Dermis microvascular lymphatic vessel endothelial cell (primary cell): ENCODE results near the gene MRRF. TPM values are rescaled to one million over a fixed set of nuclear protein-coding genes. Genes with fewer than 3 reads are reported as not detected.
A peak's percentile ranks its signal among the peaks of the same experiment; 100 is the strongest.

Source experiments
- DNase-seq, 2 donors: peaks; one replicate each; pipeline versions ENCODE4 v3.0.0 to v3.0.0-alpha.2; 2010; ENCODE audit warnings: low read depth in 2 of 2
- total RNA-seq: library from RNA; depleted of rRNA; stranded (reverse); fragments of >200 nt; gene quantifications from 2 replicates; pipeline ENCODE4 v1.2.1, GENCODE V29; 2014

The MRRF gene, protein sequence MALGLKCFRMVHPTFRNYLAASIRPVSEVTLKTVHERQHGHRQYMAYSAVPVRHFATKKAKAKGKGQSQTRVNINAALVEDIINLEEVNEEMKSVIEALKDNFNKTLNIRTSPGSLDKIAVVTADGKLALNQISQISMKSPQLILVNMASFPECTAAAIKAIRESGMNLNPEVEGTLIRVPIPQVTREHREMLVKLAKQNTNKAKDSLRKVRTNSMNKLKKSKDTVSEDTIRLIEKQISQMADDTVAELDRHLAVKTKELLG
- total RNA-seq, result 29.8 and 34.1 TPM in 2 replicates

DNA sequence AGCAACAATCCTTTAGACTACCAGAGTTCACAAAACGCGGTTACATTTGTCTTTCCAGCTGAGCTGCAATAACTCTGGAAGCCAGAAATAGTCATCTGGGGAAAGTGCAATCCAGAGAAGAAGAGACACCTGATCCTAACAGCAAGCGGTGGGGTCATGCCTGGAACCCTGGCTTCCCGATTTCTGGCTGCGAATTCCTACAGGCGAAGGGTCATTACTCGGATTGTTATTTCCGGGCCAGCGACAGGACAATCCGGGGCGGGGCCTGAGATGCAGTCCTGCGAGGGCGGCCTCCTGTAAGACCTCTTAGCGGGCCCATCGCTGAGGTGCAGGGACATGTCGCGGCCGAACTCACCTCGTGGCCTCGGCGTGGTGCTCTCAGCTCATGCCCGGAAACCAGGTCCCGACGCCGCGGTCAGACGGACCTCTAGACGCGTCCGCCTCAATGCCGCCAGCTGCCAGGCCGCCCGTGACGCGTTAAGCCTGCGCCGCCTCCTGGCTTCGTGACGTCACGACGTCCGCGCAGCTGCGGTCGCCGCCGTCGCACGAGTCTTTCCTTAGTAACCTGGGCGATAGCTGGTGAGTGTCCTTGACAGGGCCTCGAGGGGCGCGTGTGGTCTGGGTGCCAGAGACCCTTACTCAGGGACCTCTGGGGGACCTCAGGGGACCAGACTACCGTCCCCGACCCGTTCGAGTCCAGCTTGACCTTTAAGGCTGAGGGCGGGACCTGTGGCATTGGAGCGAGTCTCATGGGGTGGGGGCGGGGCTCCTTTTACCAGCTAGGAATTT is at the start of gene MRRF, which contains the start of gene RBM18:
MRRF (plus strand) TSS at position 523 of the 789 bp plus-strand sequence. CDS start 6,010 bp downstream, outside the sequence.
RBM18 (minus strand) TSS at position 481 of the 789 bp plus-strand sequence. CDS start 3,348 bp downstream, outside the sequence.
- DNase-seq, result peak; percentile 86 to 95

DNA sequence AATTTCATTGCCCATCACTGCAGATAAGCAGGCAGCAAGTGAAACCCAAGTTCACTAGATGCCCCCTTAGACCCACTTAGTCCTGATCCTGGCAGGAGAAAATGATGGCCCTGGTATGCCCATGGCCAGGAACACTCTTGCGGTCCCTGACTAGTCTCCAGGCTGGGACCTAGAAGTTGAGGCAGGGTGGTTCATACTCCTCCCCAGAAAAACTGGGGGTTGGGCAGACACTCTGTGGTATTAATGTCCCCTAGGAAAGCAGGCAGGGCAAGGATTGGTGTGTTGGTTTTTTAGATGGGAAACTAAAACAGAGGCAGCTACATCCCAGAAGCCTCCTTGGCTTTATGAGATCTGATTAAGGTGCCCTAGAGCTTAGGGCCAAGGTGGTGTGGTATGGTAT is 49.0 kb upstream of the MRRF start:
- no peak for DNase-seq

DNA sequence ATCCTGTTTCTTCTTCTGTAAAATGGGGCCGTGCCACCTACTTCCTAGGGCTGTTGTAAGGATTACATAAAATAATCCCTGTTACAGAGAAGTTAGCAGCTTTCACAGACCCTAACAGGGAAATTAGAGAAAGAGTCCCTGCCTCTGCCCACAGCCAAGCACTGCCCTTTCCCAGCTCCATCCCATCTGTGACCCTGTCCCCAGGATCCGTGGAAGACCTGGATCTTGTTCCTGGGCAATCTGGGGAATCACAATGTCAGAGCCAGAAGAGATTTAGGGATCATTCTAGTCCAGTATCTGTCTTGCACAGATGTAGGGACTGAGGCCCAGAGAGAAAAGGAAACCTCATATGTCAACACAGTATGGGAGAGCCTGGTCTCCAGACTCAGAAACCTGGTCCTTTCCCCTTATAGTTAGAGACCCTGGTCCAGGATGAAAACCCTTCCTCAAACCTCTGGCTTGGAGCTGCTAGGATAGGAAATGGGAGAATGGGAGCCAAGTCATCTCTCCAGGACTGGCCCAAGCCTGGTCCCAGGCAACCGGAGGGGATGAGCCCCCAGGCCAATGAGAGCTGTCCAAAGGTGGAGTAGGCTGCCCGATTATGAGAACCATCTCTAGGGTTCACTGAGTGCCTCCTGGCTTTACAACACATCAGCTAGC is 48.4 kb upstream of the MRRF start:
- no peak for DNase-seq

DNA sequence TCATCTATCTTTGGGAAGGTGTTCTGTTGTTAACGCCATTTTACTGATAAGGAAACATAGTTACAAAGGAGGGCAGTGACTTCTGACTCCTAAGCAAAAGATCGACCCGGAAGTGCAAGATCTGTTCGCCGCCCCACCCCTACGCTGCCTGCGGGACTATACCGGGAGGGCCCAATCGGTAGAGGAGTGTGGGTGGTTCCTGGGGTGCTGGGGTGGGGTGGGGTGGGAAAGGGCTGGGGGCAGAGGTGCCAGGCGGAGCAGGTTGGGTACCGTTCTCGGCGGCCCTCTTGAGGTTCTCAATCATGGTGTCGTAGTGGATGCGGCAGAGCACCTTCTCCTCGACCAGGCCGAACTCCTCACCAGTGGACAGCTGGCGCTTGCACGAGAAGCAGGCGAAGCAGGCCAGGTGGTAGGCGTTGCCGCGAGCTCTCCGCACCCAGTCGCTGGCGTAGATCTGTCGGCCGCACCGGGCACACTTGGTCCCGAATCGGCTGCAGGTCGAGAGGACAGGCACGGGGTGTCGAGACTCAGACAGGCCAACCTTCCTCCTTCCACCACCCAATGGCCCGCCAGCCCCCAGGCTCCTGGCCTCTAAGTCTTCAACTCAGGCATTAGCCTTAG is 47.8 kb upstream of the MRRF start:
- no peak for DNase-seq

DNA sequence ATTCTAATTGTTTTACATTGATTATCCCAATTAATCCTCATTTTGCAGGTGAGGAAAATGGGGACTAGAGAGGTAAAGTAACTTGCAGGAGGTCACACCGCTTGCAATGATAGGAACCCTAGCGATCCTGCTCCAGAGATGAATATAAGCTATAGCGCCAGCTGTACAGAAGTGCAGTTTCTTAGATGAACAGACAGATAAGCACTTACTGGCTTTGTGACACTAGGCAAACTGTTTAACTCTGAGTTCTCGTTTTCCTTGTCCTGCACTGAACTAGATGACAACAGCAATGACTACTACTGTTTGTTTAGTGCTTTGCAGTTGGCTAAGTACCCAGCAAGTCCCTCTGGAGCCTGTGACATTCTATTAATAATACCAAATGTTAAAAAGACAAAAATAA is 47.0 kb upstream of the MRRF start:
- no peak for DNase-seq

DNA sequence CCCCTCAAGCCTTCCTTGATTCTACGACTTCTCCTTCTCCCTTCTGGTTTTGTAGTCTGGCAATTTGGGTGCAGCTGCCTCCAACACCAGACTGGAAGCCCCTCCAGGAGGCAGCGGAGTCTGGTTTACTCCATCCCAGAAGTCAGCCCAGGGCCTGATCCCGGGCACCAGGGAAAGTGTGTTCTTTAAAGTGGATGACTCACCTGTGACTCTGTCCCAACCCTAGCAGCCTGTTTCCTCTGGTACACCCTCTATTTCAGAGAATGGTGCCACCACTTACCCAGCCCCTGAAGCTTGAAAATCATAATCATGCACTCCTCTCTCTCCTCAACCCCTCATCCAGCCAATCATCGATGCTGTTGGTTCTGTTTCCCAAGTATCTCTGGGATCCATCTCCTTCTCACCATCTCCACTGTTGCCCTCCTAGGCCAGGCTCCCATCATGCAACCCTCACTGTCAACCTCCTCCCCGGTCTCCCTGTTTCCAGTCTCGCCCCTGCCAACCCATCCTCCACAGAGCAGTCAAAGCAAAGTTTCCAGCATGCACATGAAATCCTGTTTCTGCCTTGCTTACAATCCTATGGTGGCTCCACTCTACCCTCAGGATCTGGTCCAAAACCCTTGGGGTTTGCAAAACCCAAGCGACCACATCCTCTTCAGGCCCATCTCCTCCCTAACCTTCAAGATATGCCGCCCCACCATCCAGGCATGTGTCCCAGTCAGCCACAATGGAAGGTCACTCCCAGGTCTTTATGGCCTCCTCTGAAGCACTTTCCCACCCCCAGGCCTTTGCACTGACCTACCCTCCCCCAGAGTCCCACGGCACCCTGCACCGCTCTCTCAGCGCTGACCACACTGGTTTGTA is 46.4 kb upstream of the MRRF start:
- DNase-seq, result peak in 1 of 2 donors; percentile 39

DNA sequence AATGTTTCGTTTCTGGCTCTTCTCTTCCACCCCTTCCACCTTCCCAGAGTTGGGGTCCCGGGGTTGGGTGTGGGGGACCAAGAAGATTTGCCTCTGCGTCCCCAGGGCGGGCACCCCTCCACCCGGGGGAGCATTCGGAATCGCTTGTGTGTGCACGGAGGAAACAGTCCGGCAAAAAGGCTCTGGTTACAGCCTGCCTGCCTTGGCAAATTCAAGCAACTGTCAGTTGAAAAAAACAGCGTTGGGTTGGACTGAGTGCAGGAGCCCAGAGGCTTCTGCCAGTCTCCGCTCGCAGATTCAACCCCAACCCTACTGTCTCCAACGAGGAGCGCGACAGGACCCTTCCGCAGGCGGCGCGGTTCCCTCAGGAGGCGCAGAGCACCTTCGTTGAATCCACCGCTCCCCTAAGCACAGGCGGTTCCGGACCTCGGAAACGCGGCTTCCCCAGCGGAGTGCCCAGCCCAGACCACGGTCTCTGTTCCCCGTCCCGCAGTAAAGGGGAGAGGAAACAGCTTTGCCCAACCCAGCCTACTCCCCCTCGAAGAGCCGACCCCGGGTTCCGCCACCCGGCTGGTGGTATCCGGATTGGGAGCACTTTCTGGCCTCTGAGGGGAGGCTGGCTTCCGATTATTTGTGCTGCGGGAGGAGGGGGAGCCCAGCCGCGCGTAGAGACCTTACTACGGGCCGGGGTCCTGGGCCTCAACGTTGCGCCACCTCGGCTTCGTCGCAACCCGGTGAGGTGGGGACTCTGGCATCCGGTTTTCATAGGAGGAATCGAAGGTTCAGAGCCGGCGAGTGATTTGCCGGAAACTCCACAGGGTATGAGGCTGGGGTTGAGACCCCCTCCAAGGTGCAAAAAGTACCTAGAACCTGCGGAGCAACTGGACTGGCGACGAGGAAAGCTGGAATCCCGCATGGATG is 45.5 kb upstream of the MRRF start:
- peak; percentile 10 to 48 for DNase-seq

DNA sequence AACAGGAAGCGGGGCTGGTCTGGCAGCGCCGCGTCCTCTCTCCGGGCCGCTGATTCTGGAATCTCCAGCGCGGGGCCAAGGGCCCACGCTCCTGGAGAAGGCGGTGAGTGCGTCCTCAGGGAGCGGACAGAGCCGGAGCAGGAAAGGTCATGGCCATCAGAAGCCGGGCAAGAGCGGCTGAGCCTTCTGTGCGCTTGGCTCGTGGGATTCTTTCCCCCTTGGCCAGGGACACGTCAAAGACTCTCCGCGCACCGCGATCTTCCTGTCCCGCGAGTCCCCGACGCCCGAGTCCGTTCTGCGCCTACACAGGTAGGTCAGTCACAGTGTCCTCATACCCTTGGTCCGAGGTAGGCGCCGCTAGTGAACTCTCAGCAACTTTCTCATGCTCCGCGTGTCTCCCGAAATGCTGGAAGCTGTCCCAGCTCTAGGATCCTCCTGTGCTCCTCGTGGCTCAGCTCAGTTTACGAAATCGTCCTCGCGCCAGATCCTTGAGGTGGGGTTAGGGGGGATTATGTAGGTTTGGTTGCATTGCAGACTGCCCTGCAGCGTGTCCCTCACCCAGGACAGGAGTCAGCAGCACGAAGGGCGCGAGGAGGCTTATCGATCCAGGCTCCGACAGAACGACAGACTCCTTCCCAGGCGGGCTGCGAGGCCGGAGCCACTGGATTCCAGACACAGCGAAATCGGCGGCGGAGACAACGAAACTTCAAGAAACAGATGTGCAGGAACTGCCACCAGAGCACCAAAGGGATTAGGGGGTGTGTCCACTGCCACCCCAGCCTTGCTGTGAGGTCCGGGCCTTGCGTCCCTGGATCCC is 44.6 kb upstream of the MRRF start:
- DNase-seq, result no peak

DNA sequence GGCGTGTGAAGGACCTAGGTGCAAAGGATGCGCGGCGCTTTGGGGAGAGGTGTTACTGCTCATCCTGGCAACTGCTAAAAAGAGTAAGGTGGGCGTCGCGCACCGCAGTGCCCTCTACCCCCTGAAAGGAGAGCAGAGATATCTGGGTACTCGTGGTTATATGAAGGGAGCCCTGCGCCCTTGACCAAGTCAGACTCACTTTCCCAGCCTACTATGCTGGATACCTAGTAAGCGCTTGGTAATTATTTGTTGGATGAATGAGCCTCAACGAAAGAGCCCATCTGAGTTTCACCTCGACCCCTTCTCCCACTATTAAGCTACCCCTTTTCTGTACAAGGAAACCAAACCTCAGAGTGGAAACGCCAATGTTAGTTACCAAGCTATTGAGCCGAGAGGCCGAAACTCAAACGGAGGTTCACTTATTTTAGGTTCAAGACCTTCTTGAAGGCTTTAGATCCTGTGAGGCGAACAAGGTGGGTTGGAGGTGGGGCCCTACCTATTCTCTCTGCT is 44.0 kb upstream of the MRRF start:
- no peak for DNase-seq

DNA sequence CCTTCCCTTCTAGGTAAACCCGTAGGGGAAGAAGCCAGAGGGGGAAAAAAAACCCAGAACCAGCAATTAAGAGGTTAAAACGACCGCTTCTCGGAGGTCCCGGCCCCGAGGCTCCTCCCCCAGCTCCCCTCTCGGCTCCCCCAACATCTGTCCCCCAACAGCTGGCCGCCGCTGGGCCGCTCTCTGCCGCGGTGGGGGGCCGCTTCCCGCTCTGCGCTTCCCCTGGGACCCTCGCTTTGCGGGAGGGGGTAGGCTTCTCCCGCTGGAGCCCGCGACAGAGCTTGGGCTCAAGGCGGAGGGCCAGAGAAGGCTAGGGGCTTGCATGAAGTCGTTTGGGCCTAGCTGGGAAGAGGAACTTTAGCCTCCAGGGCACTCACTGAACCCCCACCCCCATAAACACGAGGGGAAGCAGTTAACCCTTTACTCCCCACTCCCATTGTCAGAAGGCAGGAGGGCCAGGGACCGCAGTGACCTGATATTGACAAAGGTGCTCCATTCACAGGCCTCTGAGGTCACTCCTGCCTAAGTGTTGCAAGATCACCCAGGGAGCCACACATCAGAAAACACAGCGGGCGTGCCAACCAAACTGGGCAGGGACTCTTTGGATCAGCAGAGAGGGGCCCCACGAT is 43.4 kb upstream of the MRRF start:
- DNase-seq, result no peak

DNA sequence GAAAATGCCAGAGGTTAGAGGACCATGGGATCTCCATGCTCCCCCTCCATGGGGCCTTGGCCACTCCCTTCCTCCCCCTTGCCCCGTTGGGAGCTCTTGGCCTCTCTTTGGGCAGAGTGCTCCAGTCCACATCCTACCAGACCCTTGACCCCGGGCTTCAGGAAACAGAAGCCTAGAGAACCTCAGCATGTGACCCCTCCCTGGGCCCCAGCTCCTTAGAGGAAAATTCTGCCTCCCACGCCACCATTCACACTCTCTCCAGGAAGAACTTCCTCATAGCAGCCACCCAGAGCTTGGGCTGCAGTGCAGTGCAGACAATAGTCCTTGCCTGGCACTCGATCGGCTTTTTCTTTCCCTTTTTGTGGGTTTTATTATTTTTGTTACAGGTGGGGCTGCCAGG is 41.9 kb upstream of the MRRF start:
- no peak for DNase-seq

DNA sequence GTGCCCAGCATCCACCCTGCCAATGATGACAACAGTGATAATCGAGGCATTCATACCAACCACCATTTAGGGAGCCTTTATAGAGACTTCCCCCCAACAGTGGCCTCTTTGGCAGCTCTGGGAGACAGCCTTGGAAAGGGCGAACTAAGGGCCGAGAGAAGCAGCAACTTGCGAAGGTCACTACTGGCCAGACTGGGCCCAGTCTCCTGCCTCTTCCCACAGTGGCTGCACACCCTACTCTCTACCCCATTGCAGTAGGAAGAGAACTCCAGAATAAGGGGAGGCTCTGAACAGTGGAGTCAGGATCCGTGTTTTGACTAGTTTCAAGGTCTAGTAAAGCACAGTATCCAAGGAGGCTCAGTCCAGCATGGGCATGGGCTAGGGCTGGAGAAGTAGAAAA is 41.2 kb upstream of the MRRF start:
- no peak for DNase-seq

DNA sequence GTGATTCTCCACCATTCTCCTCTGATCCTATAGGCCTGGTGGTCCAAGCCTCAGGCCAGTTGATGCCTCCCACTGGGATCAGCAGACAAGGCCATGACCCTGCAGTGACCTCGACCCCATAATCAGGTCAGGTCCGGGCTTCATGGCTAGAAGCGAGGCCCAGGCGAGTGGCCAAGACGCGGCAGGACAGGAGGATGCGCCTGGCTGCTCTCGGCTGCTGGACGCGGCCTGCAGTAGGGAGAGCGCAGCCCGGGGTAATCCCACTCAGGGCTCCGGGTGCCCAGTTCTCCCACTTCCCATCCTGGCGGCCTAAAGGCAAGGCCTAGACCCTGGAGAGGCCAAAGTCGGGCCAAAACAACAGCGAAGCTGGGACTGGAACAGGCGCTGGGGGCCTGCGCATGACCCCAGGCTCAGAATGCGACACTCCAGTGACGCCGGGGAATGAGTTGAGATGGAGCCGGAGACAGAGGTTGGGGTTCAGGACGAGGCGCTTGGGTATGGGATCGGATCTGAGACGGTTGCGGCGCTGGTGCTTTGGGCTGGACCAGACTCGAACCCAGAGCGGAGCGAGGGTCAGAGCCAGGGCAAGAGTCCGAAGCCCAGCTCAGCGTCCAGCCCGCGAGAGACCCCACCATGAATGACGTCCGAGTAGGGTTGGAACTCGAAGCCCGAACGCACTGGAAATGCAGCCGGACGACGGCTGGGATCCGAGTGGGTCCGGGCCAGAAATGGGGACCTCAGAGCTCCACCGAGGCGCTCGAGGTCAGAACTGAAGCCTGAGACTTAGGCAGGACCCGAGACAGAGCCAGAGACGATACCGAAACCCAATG is 39.2 kb upstream of the MRRF start:
- DNase-seq, result no peak

DNA sequence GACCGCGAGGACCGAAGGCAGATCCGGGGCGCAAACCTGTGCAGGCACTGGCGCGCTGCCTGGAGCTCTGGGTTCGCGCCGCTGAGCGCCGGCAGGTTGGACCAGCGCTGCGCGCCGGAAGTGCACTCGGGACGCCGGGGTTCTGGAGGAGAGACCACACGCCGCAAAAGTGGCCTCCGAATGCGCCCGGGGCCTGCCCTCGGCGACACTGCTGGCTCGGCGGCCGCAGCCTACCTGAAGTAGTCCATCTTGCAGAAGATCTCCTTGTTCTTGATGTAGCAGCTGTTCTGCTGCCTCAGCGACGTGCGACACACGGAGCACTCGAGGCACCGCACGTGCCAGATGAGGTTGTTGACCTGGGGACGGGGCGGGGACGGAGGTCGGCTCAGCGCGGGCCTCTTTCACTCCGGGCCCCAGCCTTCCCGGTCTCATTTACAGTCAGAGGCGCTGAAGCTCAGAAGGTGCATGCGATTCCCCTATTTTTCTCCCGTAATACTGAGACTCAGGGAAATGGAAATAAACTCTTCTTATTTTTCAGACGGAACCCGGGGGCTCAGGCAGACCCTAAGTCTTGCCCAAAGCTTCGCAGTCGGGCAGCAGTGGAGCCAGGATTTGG is 38.4 kb upstream of the MRRF start:
- DNase-seq, result no peak

DNA sequence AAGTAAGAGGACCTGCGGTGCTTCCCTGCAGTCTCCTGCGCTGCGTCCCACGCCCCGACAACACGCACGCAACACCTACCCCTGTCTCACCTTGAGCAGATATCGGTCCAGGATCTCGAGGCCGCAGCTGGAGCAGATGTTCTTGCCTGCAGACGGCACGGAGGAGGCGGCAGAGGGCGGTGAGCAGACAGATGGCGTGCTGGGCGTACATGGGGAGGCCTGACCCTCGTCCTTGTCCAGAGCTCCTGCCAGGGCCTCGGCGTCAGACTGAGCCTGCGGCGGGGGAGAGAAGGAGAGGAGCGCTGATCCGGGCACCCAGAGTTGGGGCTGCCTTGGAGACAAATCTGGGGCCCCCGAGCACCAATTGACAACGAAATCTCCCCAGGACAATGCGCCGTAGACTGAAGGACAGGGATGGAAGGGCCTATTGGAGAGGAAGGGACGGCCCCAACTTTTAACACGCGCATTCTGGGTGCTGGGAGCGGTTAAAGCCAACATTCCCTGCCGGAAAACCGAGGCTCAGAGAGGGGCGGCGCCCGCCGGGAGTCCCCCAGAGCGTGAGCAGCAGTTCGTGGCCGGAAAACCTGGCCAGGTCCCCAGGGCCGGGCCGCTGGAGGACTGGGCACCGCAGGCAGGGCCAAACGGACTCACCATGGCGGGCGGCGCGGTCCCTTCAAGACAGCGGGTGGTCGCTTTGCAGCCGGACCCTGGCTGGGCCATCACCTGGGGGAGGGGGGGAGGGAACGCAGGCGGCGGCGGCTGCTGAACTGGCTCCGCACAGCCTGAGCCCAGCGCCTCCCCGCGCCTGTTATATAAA is 37.7 kb upstream of the MRRF start:
- DNase-seq, result peak in 1 of 2 donors; percentile 55

DNA sequence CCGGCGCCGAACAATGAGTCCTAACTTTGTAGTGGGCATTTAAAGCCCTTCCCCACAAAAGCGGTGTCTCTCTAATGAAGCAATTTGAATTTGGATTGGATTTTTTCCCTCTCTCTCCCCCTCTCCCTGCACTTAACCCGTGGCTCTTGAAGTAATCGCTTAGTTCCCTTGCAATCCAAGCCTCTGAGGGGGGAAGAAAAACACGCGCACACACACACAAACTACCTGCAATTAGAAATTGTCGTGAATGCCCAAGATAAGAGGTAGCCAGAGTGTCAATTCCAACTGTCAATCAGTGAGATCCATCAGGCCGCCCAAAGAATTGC is 37.1 kb upstream of the MRRF start:
- DNase-seq, result no peak
